ENCODE results near the gene RAC2. TPM values are rescaled to one million over a fixed set of nuclear protein-coding genes. Genes with fewer than 3 reads are reported as not detected.

The RAC2 gene
- total RNA-seq (10 to 100 TPM; 16.7 to 81.6 TPM), polyA plus RNA-seq (100 to 1,000 TPM in 1 of 2 donors, 10 to 100 TPM in 1; 28.9 to 217 TPM)
- long read RNA-seq, donor 1, result 0 reads
- long read RNA-seq, donor 2, partial matches to known transcripts, result 0 of 1 reads
- long read RNA-seq, donor 2, other reads (novel, unspliced or antisense), result 0 of 1 reads
- long read RNA-seq, donor 3, partial matches to known transcripts, result 0 of 2 reads
- long read RNA-seq, donor 3, other reads (novel, unspliced or antisense), result 0 of 2 reads
- long read RNA-seq, donor 4, partial matches to known transcripts, result 0 of 2 reads
- long read RNA-seq, donor 4, other reads (novel, unspliced or antisense), result 0 of 2 reads
- long read RNA-seq, donor 5, partial matches to known transcripts, result 0 of 2 reads
- long read RNA-seq, donor 5, other reads (novel, unspliced or antisense), result 0 of 2 reads

DNA sequence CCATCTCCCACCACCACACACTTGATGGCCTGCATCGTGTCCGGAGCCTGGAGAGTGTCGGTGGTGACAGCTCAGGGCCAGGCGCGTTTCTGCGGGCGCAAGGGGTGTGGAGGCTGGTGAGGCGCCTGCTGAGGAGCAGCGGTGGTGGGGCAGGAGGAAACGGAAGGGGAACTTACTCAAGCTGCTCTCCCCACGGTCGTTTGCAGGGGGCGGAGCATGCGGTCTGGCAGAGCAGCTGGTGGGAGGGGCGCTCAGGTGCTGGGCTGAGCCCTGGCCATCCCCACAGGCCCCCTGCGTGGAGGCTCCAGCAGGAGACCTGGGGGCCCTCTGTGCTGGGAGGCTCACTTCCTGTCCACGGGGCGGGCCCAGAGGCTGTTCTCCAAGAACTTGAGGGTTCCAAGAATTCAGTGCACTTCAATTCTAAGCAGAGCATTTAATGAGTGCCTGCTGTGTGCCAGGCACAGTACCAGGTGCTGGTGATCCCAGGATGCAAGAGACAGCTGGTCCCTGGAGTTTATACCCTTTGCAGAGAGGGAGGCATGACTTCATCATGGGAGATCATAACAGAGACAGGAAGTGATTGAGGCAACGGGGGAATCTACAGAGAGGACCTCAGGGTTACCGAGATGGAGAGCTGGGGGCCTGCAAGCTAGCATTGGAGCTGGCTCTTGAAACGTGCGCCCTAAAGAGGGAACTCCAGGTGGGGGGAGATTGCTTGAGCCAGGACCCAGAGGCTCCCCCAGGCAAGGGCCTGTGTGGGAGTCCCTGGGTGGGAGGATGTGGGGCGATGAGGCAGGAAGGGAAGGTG lies at the start of gene RAC2:
Gene RAC2 (minus strand): TSS at position 156 of the 808 bp plus-strand sequence. CDS start 121 bp downstream, at position 35.
- no peak within 1 kb of the TSS for H3K4me3 ChIP-seq
- H3K27me3 ChIP-seq (ENCODE audit: control insufficient read depth in 3 of 3, insufficient read depth in 3 of 3, low read length in 2 of 3), result peaks cover 0 to 2% (median 0%) of the 10 kb centered on the region in 3 donors
- no peaks in the 10 kb centered on the region for H3K9me3 ChIP-seq (ENCODE audit: control insufficient read depth in 4 of 4, insufficient read depth in 3 of 4, low read length in 3 of 4)
- 6 to 11% methylated on average over 22 to 23 of the region's 23 CpGs for WGBS, 2 donors
- H3K27ac ChIP-seq (ENCODE audit: low read depth in 1 of 2, low read length in 1 of 2), result peak within 1 kb of the TSS in 1 of 2 donors; percentile 70
- peak; percentile 73 for ATAC-seq (ENCODE audit: insufficient read depth, low FRiP score)
- DNase-seq, result peak; percentile 28 to 57 (median 41)
- no peaks in the 10 kb centered on the region for H3K36me3 ChIP-seq (ENCODE audit: control insufficient read depth in 4 of 4, insufficient read depth in 4 of 4, low read length in 4 of 4)
- TF ChIP-seq, protein P1, sequence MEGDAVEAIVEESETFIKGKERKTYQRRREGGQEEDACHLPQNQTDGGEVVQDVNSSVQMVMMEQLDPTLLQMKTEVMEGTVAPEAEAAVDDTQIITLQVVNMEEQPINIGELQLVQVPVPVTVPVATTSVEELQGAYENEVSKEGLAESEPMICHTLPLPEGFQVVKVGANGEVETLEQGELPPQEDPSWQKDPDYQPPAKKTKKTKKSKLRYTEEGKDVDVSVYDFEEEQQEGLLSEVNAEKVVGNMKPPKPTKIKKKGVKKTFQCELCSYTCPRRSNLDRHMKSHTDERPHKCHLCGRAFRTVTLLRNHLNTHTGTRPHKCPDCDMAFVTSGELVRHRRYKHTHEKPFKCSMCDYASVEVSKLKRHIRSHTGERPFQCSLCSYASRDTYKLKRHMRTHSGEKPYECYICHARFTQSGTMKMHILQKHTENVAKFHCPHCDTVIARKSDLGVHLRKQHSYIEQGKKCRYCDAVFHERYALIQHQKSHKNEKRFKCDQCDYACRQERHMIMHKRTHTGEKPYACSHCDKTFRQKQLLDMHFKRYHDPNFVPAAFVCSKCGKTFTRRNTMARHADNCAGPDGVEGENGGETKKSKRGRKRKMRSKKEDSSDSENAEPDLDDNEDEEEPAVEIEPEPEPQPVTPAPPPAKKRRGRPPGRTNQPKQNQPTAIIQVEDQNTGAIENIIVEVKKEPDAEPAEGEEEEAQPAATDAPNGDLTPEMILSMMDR (IDR thresholded peaks at IDR 0.05; ENCODE audit: control extremely low read depth, extremely low read depth), result no peak
- H3K9ac ChIP-seq (ENCODE audit: insufficient read depth in 1 of 2, low read length in 2 of 2), result no peak within 1 kb of the TSS
- H3K4me1 ChIP-seq (ENCODE audit: control insufficient read depth in 5 of 5, insufficient read depth in 5 of 5, low read length in 5 of 5), result no peaks in the 10 kb centered on the region

DNA sequence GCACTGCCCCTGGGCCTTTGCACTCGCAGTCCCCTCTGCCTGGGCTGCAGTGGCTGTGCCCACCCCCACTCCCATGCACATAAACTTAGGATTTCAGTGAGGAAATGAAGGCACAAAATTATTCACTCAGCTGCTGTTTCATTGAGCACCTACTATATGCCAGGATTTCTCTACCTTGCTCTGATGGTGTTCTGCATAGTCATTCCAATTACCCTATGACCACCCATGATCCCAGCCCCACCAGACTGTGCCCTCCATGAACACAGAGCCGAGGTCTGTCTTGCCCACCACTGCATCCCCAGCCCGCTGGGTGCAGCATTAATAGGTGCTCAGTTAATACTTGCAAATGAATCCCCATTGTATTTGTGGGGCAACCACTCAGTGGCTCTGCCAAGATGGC lies 49.1 kb upstream of the RAC2 start:
- Histone ChIP-seq H3K27ac (ENCODE audit: low read depth in 1 of 2, low read length in 1 of 2) (no peak overlapping the region), H3K9me3 (ENCODE audit: control insufficient read depth in 4 of 4, insufficient read depth in 3 of 4, low read length in 3 of 4) (no peaks in the 10 kb centered on the region), H3K36me3 (ENCODE audit: control insufficient read depth in 4 of 4, insufficient read depth in 4 of 4, low read length in 4 of 4) (peaks cover 0 to 12% (median 0%) of the 10 kb centered on the region in 4 donors), H3K9ac (ENCODE audit: insufficient read depth in 1 of 2, low read length in 2 of 2) (no peak overlapping the region), H3K27me3 (ENCODE audit: control insufficient read depth in 3 of 3, insufficient read depth in 3 of 3, low read length in 2 of 3) (peaks cover 0 to 5% (median 0%) of the 10 kb centered on the region in 3 donors), H3K4me3 (no peak overlapping the region), H3K4me1 (ENCODE audit: control insufficient read depth in 5 of 5, insufficient read depth in 5 of 5, low read length in 5 of 5) (no peaks in the 10 kb centered on the region)
- 91 to 98% methylated on average over 3 of the region's 3 CpGs for WGBS, 2 donors
- TF ChIP-seq, protein P1 (IDR thresholded peaks at IDR 0.05; ENCODE audit: control extremely low read depth, extremely low read depth), result no peak
- no peak for DNase-seq
- no peak for ATAC-seq (ENCODE audit: insufficient read depth, low FRiP score)

DNA sequence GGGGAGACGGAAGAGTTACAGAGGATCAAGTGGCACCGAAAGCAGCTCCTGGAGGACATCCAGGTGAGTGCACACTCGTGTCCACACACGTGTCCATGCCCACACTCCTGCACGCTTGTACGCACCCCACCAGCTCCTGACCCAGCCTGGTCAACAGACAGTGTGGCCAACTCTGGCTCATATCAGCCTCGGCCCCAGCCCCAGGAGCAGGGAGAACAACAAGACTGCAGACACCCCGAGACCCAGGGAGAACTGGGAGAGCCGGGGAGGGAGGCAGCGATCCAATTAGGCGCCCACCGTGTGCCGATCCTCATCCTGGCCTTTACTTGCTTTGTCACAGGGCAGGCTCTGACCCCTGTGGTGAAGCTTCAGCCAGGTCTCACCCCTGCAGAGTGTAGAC lies 48.6 kb upstream of the RAC2 start:
- H3K9ac ChIP-seq (ENCODE audit: insufficient read depth in 1 of 2, low read length in 2 of 2), result no peak overlapping the region
- peaks cover 0 to 5% (median 0%) of the 10 kb centered on the region in 3 donors for H3K27me3 ChIP-seq (ENCODE audit: control insufficient read depth in 3 of 3, insufficient read depth in 3 of 3, low read length in 2 of 3)
- TF ChIP-seq, protein P1 (IDR thresholded peaks at IDR 0.05; ENCODE audit: control extremely low read depth, extremely low read depth), result no peak
- H3K27ac ChIP-seq (ENCODE audit: low read depth in 1 of 2, low read length in 1 of 2), result no peak overlapping the region
- H3K9me3 ChIP-seq (ENCODE audit: control insufficient read depth in 4 of 4, insufficient read depth in 3 of 4, low read length in 3 of 4), result no peaks in the 10 kb centered on the region
- 84 to 95% methylated on average over 13 of the region's 13 CpGs for WGBS, 2 donors
- no peak overlapping the region for H3K4me3 ChIP-seq
- DNase-seq (no peak), ATAC-seq (ENCODE audit: insufficient read depth, low FRiP score) (no peak)
- peaks cover 0 to 12% (median 0%) of the 10 kb centered on the region in 4 donors for H3K36me3 ChIP-seq (ENCODE audit: control insufficient read depth in 4 of 4, insufficient read depth in 4 of 4, low read length in 4 of 4)
- H3K4me1 ChIP-seq (ENCODE audit: control insufficient read depth in 5 of 5, insufficient read depth in 5 of 5, low read length in 5 of 5), result no peaks in the 10 kb centered on the region

Data from lung (tissue), 16 donors.